ENCODE data around the gene SLC7A4. TPM values are rescaled to one million over a fixed set of nuclear protein-coding genes. Genes with fewer than 3 reads are reported as not detected.

SLC7A4 gene
- total and polyA plus RNA-seq, 10 of the 15 experiments (the other 5 are each of a cell fraction or from before 2014, with no cell fraction given), result 0.06 to 0.25 (median 0.14) TPM; not detected in 6

DNA sequence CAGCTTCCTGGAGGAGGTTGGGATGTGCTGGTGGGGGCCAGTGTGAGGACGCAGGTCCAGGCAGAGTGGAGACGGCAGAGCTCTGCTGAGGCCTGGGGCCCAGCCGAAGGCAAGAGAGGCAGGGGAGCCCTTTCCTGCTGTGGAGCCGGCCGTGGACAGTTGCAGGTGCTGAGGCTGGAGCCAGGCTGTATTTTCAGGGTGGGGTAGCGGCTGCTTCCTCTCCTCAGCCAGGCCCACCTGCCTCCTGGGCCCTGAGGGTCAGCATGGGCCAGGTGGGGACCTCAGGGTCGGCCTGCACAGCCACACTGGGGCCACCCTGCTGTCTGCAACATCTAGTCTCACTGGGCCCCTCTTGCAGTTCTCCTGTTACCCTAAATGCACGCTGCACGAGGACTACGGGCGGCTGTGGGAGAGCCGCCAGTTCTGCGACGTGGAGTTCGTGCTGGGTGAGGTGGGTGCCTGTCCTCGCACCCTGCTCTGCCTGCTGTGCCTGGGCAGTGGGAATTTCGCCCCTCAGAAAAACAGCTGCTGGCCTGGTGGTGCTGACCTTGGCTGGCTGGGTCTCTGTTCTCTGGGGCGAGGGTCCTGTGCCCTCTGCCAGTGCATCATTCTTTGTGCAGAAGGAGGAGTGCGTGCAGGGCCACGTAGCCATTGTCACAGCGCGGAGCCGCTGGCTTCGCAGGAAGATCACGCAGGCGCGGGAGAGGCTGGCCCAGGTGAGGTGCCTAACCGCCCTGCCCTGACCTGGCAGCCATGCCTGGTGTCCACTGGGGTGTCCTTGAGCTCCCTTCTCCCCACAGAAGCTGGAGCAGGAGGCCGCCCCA lies 38.8 kb downstream of the SLC7A4 start:
- no peaks in the 10 kb centered on the region for H3K27me3 ChIP-seq (replicated peaks in 1 of 2; ENCODE audit: control insufficient read depth in 2 of 2, insufficient read depth in 2 of 2, low read length in 1 of 2)
- no peaks in the 10 kb centered on the region for H3K4me1 ChIP-seq (ENCODE audit: control insufficient read depth, insufficient read depth, low read length)
- RAD21 ChIA-PET (ENCODE audit: unreplicated experiment), result no interaction called here
- H3K4me2 ChIP-seq (ENCODE audit: control insufficient read depth, insufficient read depth), result no peak overlapping the region
- H3K9me3 ChIP-seq (replicated peaks; ENCODE audit: control insufficient read depth, insufficient read depth, low read length), result no peaks in the 10 kb centered on the region
- no peaks in the 10 kb centered on the region for H3K79me2 ChIP-seq (ENCODE audit: control insufficient read depth, insufficient read depth, low read length)
- no peak overlapping the region for H2AFZ ChIP-seq (ENCODE audit: control insufficient read depth, low read depth, low read length)
- DNase-seq (ENCODE audit: low read depth, low spot score), result no peak
- in situ Hi-C loops (cut with MboI) (no loop called here), intact Hi-C loops (cut with micrococcal nuclease; ENCODE audit: unreplicated experiment) (no loop called here)
- CTCF ChIA-PET, result no interaction called here
- POLR2A ChIA-PET, result interaction anchor here (0.6 kb wide), 1 partner anchor 12 kb away, joined by 4 read pairs; no protein-coding TSS in a partner anchor
- peaks cover 2 to 3% of the 10 kb centered on the region in 2 experiments; a peak in 2 of 4 replicates for H3K36me3 ChIP-seq (ENCODE audit: control insufficient read depth in 2 of 2, insufficient read depth in 2 of 2, low read length in 1 of 2)
- BruUV-seq (replicated peaks), result no TSS peak
- no peak for FAIRE-seq
- H3K4me3 ChIP-seq, result no peak overlapping the region
- SMC1A ChIA-PET (ENCODE audit: uncharacterized antibody, unreplicated experiment), result no interaction called here
- H3K9ac ChIP-seq (ENCODE audit: control insufficient read depth, insufficient read depth, low read length), result no peak overlapping the region
- H3K27ac ChIP-seq (ENCODE audit: control insufficient read depth, insufficient read depth), result no peak overlapping the region
- 95% methylated on average over 29 of the region's 29 CpGs for WGBS (ENCODE audit: insufficient coverage, insufficient replicate concordance, low lambda C conversion rate, missing lambda C conversion rate)
- H4K20me1 ChIP-seq (ENCODE audit: control insufficient read depth, insufficient read depth), result no peaks in the 10 kb centered on the region
- ATAC-seq, result no peak
- TF ChIP-seq, protein P1, sequence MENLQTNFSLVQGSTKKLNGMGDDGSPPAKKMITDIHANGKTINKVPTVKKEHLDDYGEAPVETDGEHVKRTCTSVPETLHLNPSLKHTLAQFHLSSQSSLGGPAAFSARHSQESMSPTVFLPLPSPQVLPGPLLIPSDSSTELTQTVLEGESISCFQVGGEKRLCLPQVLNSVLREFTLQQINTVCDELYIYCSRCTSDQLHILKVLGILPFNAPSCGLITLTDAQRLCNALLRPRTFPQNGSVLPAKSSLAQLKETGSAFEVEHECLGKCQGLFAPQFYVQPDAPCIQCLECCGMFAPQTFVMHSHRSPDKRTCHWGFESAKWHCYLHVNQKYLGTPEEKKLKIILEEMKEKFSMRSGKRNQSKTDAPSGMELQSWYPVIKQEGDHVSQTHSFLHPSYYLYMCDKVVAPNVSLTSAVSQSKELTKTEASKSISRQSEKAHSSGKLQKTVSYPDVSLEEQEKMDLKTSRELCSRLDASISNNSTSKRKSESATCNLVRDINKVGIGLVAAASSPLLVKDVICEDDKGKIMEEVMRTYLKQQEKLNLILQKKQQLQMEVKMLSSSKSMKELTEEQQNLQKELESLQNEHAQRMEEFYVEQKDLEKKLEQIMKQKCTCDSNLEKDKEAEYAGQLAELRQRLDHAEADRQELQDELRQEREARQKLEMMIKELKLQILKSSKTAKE (IDR thresholded peaks at IDR 0.05; ENCODE audit: low read depth, poor library complexity, severe bottlenecking), result no peak
- no peak for TF ChIP-seq BRCA1 (IDR thresholded peaks at IDR 0.05; ENCODE audit: low read depth, low read length)
- TF ChIP-seq EZH2 (IDR thresholded peaks at IDR 0.05; ENCODE audit: borderline replicate concordance, control insufficient read depth, low read depth, low read length), result no peak
- TF ChIP-seq KLF5 (IDR thresholded peaks at IDR 0.05; ENCODE audit: partially characterized antibody), result no peak
- no peak for TF ChIP-seq RB1 (IDR thresholded peaks at IDR 0.05; ENCODE audit: borderline replicate concordance)
- no peak for TF ChIP-seq YY1 (IDR thresholded peaks at IDR 0.05; ENCODE audit: low read depth, low read length)
- no peak for TF ChIP-seq ZBED1 (IDR thresholded peaks at IDR 0.05; ENCODE audit: borderline replicate concordance)
- TF ChIP-seq, protein P2, sequence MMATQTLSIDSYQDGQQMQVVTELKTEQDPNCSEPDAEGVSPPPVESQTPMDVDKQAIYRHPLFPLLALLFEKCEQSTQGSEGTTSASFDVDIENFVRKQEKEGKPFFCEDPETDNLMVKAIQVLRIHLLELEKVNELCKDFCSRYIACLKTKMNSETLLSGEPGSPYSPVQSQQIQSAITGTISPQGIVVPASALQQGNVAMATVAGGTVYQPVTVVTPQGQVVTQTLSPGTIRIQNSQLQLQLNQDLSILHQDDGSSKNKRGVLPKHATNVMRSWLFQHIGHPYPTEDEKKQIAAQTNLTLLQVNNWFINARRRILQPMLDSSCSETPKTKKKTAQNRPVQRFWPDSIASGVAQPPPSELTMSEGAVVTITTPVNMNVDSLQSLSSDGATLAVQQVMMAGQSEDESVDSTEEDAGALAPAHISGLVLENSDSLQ (IDR thresholded peaks at IDR 0.05), result no peak
- TF ChIP-seq, protein P3, sequence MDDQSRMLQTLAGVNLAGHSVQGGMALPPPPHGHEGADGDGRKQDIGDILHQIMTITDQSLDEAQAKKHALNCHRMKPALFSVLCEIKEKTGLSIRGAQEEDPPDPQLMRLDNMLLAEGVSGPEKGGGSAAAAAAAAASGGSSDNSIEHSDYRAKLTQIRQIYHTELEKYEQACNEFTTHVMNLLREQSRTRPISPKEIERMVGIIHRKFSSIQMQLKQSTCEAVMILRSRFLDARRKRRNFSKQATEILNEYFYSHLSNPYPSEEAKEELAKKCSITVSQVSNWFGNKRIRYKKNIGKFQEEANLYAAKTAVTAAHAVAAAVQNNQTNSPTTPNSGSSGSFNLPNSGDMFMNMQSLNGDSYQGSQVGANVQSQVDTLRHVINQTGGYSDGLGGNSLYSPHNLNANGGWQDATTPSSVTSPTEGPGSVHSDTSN (IDR thresholded peaks at IDR 0.05; ENCODE audit: insufficient replicate concordance, low read depth, low read length), result no peak
- TF ChIP-seq, protein P4, sequence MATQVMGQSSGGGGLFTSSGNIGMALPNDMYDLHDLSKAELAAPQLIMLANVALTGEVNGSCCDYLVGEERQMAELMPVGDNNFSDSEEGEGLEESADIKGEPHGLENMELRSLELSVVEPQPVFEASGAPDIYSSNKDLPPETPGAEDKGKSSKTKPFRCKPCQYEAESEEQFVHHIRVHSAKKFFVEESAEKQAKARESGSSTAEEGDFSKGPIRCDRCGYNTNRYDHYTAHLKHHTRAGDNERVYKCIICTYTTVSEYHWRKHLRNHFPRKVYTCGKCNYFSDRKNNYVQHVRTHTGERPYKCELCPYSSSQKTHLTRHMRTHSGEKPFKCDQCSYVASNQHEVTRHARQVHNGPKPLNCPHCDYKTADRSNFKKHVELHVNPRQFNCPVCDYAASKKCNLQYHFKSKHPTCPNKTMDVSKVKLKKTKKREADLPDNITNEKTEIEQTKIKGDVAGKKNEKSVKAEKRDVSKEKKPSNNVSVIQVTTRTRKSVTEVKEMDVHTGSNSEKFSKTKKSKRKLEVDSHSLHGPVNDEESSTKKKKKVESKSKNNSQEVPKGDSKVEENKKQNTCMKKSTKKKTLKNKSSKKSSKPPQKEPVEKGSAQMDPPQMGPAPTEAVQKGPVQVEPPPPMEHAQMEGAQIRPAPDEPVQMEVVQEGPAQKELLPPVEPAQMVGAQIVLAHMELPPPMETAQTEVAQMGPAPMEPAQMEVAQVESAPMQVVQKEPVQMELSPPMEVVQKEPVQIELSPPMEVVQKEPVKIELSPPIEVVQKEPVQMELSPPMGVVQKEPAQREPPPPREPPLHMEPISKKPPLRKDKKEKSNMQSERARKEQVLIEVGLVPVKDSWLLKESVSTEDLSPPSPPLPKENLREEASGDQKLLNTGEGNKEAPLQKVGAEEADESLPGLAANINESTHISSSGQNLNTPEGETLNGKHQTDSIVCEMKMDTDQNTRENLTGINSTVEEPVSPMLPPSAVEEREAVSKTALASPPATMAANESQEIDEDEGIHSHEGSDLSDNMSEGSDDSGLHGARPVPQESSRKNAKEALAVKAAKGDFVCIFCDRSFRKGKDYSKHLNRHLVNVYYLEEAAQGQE (IDR thresholded peaks at IDR 0.05; ENCODE audit: low read depth, low read length), result no peak
- TF ChIP-seq, protein P5, sequence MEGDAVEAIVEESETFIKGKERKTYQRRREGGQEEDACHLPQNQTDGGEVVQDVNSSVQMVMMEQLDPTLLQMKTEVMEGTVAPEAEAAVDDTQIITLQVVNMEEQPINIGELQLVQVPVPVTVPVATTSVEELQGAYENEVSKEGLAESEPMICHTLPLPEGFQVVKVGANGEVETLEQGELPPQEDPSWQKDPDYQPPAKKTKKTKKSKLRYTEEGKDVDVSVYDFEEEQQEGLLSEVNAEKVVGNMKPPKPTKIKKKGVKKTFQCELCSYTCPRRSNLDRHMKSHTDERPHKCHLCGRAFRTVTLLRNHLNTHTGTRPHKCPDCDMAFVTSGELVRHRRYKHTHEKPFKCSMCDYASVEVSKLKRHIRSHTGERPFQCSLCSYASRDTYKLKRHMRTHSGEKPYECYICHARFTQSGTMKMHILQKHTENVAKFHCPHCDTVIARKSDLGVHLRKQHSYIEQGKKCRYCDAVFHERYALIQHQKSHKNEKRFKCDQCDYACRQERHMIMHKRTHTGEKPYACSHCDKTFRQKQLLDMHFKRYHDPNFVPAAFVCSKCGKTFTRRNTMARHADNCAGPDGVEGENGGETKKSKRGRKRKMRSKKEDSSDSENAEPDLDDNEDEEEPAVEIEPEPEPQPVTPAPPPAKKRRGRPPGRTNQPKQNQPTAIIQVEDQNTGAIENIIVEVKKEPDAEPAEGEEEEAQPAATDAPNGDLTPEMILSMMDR (IDR thresholded peaks at IDR 0.05 in 2 of 3, conservative IDR thresholded peaks at IDR 0.05 in 1 of 3; ENCODE audit: control insufficient read depth in 2 of 3, extremely low read depth in 1 of 3, insufficient read depth in 1 of 3, low read depth in 3 of 3, low read length in 3 of 3), result no peak

Measured in GM12878 (cell line).